HEK293 (cell line): ENCODE measurements around the gene NINL.
A peak's percentile ranks its signal among the peaks of the same experiment; 100 is the strongest.

Source experiments
- GLIS2 ChIP-seq: fragments of 450-650 bp; formaldehyde crosslinking; IDR thresholded peaks from 2 replicates; pipeline ENCODE4 v1.5.1; 2016; ENCODE audit warnings: missing biosample characterization, missing genetic modification characterization
- IKZF3 ChIP-seq: fragments of 450-650 bp; IDR thresholded peaks from 2 replicates; pipeline ENCODE4 v1.5.0; 2018; ENCODE audit warnings: missing biosample characterization, mild to moderate bottlenecking, missing genetic modification characterization, moderate library complexity
- KLF9 ChIP-seq: fragments of 450-650 bp; formaldehyde crosslinking; IDR thresholded peaks from 2 replicates; pipeline ENCODE4 v1.5.1; 2016; ENCODE audit warnings: missing biosample characterization, missing genetic modification characterization, low read depth
- MZF1 ChIP-seq: fragments of 450-650 bp; formaldehyde crosslinking; IDR thresholded peaks from 2 replicates; pipeline ENCODE4 v1.5.1; 2017; ENCODE audit warnings: missing biosample characterization, missing genetic modification characterization, borderline replicate concordance
- PRDM1 ChIP-seq: fragments of 450-650 bp; formaldehyde crosslinking; IDR thresholded peaks from 2 replicates; pipeline ENCODE4; 2016; ENCODE audit warnings: missing biosample characterization, missing genetic modification characterization
- WT1 ChIP-seq: fragments of 450-650 bp; formaldehyde crosslinking; IDR thresholded peaks from 2 replicates; pipeline ENCODE4 v1.5.1; 2016; ENCODE audit warnings: missing biosample characterization, missing genetic modification characterization
- ZNF112 ChIP-seq: fragments of 450-650 bp; formaldehyde crosslinking; IDR thresholded peaks from 2 replicates; pipeline ENCODE4 v1.5.0; 2017; ENCODE audit warnings: missing biosample characterization, missing genetic modification characterization
- ZNF146 ChIP-seq: fragments of 450-650 bp; formaldehyde crosslinking; IDR thresholded peaks from 2 replicates; pipeline ENCODE4 v1.5.1; 2016; ENCODE audit warnings: missing biosample characterization, missing genetic modification characterization
- ZNF175 ChIP-seq: fragments of 450-650 bp; formaldehyde crosslinking; IDR thresholded peaks from 2 replicates; pipeline ENCODE4 v1.5.1; 2016; ENCODE audit warnings: missing biosample characterization, missing genetic modification characterization
- ZNF335 ChIP-seq: fragments of 450-650 bp; formaldehyde crosslinking; conservative IDR thresholded peaks from 2 replicates; pipeline ENCODE4 v1.5.1; 2016; ENCODE audit warnings: missing biosample characterization, missing genetic modification characterization
- ZNF350 ChIP-seq: fragments of 450-650 bp; formaldehyde crosslinking; IDR thresholded peaks from 2 replicates; pipeline ENCODE4 v1.5.0; 2017; ENCODE audit warnings: missing biosample characterization, mild to moderate bottlenecking, missing genetic modification characterization
- ZNF426 ChIP-seq: fragments of 450-650 bp; formaldehyde crosslinking; IDR thresholded peaks from 2 replicates; pipeline ENCODE4 v1.5.1; 2017; ENCODE audit warnings: missing biosample characterization, missing genetic modification characterization, mild to moderate bottlenecking, inconsistent platforms, moderate library complexity
- ZNF510 ChIP-seq: fragments of 450-650 bp; formaldehyde crosslinking; IDR thresholded peaks from 2 replicates; pipeline ENCODE4 v1.5.1; 2018; ENCODE audit warnings: mild to moderate bottlenecking, missing genetic modification characterization, missing biosample characterization; ENCODE audit not compliant: insufficient replicate concordance
- ZNF654 ChIP-seq: fragments of 450-650 bp; formaldehyde crosslinking; IDR thresholded peaks from 2 replicates; pipeline ENCODE4 v1.5.1; 2016; ENCODE audit warnings: low read depth, missing biosample characterization, missing genetic modification characterization
- ZNF677 ChIP-seq: fragments of 450-650 bp; IDR thresholded peaks from 2 replicates; pipeline ENCODE4 v1.5.0; 2018; ENCODE audit warnings: missing biosample characterization, mild to moderate bottlenecking, missing genetic modification characterization, moderate library complexity
- ZNF776 ChIP-seq: fragments of 450-650 bp; formaldehyde crosslinking; IDR thresholded peaks from 2 replicates; pipeline ENCODE4 v1.5.0; 2017; ENCODE audit warnings: missing biosample characterization, missing genetic modification characterization, borderline replicate concordance
- ZNF791 ChIP-seq: fragments of 450-650 bp; formaldehyde crosslinking; IDR thresholded peaks from 2 replicates; pipeline ENCODE4 v1.5.1; 2016; ENCODE audit warnings: missing biosample characterization, missing genetic modification characterization
- ZXDB ChIP-seq: fragments of 450-650 bp; formaldehyde crosslinking; IDR thresholded peaks from 2 replicates; pipeline ENCODE4 v1.5.1; 2016; ENCODE audit warnings: missing biosample characterization, missing genetic modification characterization
- TF ChIP-seq, protein P1 (sequence below): fragments of 450-650 bp; formaldehyde crosslinking; IDR thresholded peaks from 2 replicates; pipeline ENCODE4 v1.5.1; 2016; ENCODE audit warnings: missing biosample characterization, missing genetic modification characterization
- TF ChIP-seq, protein P2 (sequence below): fragments of 450-650 bp; formaldehyde crosslinking; IDR thresholded peaks from 2 replicates; pipeline ENCODE4 v1.5.1; 2017; ENCODE audit warnings: missing biosample characterization, missing genetic modification characterization
- TF ChIP-seq, protein P3 (sequence below): fragments of 450-650 bp; formaldehyde crosslinking; IDR thresholded peaks from 2 replicates; pipeline ENCODE4 v1.5.1; 2016; ENCODE audit warnings: missing biosample characterization, missing genetic modification characterization
- TF ChIP-seq, protein P4 (sequence below): fragments of 450-650 bp; formaldehyde crosslinking; IDR thresholded peaks from 2 replicates; pipeline ENCODE4 v1.5.1; 2016; ENCODE audit warnings: missing biosample characterization, missing genetic modification characterization
- TF ChIP-seq, protein P5 (sequence below): fragments of 450-650 bp; formaldehyde crosslinking; IDR thresholded peaks from 2 replicates; pipeline ENCODE4 v1.5.1; 2016; ENCODE audit warnings: missing biosample characterization, missing genetic modification characterization
- TF ChIP-seq, protein P6 (sequence below): fragments of 450-650 bp; formaldehyde crosslinking; IDR thresholded peaks from 2 replicates; pipeline ENCODE4 v1.5.1; 2016; ENCODE audit warnings: missing biosample characterization, missing genetic modification characterization
- TF ChIP-seq, protein P7 (sequence below): fragments of 450-650 bp; formaldehyde crosslinking; IDR thresholded peaks from 2 replicates; pipeline ENCODE4 v1.5.1; 2016; ENCODE audit warnings: missing biosample characterization, missing genetic modification characterization, low read depth

NINL gene

DNA sequence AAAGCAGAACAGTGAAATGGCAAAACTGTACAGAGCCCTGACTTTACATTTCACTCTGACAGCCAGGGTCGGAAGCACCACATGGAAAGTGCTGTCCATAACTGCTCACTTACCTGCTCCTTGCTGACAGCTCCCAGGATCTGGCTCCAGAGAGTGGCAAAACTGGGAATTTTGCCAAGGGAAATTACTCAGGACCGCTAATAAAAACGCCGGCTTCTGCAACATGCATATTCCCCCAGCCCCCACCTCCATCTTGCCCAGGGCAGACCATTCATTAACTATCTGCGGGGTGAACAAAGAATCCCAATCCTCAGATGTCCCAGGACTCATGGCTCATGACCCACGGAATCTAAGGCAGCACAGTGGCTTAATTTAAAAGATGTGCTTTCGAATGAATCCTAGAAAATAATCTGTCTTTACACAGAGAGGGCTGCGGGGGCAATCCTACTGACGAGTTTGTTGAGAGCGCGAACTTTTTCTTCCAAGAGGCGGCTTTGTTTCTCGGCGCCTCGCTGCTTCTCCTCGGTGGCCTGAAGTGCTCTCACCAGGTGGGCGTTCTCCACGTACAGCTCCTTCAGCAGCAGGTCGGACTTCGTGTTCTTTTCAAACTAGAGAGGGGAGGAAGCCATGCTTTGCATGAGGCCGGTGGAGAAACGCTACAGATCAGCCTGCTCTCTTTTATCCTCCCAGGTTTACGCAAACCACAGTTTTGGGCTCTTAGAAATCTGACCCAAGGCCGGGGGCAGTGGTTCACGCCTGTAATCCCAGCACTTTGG, 132.1 kb downstream of the NINL start (continued):
- TF ChIP-seq ZNF426 (tag by site-specific recombination) (no peak), ZNF350 (tag by site-specific recombination) (no peak), ZNF677 (no peak), GLIS2 (tag by site-specific recombination) (no peak), MZF1 (tag by site-specific recombination) (0 out of 2 replicates have a peak, but pooled peaks have one; percentile 41), ZNF776 (tag by site-specific recombination) (no peak), ZNF175 (no peak), ZNF791 (no peak), ZNF335 (tag by site-specific recombination) (no peak), ZNF112 (no peak), ZXDB (tag by site-specific recombination) (0 out of 2 replicates have a peak, but pooled peaks have one; percentile 31), PRDM1 (tag by site-specific recombination) (0 out of 2 replicates have a peak, but pooled peaks have one; percentile 6), IKZF3 (tag by site-specific recombination) (peak; percentile 44; the same call in 1 of the 2 replicates), WT1 (no peak), ZNF146 (tag by site-specific recombination) (no peak), KLF9 (tag by site-specific recombination) (no peak), ZNF654 (no peak), ZNF510 (tag by site-specific recombination) (no peak)
- TF ChIP-seq, protein P1, sequence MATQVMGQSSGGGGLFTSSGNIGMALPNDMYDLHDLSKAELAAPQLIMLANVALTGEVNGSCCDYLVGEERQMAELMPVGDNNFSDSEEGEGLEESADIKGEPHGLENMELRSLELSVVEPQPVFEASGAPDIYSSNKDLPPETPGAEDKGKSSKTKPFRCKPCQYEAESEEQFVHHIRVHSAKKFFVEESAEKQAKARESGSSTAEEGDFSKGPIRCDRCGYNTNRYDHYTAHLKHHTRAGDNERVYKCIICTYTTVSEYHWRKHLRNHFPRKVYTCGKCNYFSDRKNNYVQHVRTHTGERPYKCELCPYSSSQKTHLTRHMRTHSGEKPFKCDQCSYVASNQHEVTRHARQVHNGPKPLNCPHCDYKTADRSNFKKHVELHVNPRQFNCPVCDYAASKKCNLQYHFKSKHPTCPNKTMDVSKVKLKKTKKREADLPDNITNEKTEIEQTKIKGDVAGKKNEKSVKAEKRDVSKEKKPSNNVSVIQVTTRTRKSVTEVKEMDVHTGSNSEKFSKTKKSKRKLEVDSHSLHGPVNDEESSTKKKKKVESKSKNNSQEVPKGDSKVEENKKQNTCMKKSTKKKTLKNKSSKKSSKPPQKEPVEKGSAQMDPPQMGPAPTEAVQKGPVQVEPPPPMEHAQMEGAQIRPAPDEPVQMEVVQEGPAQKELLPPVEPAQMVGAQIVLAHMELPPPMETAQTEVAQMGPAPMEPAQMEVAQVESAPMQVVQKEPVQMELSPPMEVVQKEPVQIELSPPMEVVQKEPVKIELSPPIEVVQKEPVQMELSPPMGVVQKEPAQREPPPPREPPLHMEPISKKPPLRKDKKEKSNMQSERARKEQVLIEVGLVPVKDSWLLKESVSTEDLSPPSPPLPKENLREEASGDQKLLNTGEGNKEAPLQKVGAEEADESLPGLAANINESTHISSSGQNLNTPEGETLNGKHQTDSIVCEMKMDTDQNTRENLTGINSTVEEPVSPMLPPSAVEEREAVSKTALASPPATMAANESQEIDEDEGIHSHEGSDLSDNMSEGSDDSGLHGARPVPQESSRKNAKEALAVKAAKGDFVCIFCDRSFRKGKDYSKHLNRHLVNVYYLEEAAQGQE, result peak; percentile 56
- TF ChIP-seq, protein P2, sequence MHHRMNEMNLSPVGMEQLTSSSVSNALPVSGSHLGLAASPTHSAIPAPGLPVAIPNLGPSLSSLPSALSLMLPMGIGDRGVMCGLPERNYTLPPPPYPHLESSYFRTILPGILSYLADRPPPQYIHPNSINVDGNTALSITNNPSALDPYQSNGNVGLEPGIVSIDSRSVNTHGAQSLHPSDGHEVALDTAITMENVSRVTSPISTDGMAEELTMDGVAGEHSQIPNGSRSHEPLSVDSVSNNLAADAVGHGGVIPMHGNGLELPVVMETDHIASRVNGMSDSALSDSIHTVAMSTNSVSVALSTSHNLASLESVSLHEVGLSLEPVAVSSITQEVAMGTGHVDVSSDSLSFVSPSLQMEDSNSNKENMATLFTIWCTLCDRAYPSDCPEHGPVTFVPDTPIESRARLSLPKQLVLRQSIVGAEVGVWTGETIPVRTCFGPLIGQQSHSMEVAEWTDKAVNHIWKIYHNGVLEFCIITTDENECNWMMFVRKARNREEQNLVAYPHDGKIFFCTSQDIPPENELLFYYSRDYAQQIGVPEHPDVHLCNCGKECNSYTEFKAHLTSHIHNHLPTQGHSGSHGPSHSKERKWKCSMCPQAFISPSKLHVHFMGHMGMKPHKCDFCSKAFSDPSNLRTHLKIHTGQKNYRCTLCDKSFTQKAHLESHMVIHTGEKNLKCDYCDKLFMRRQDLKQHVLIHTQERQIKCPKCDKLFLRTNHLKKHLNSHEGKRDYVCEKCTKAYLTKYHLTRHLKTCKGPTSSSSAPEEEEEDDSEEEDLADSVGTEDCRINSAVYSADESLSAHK (tag by site-specific recombination), result peak; percentile 16; the same call in 1 of the 2 replicates
- TF ChIP-seq, protein P3, sequence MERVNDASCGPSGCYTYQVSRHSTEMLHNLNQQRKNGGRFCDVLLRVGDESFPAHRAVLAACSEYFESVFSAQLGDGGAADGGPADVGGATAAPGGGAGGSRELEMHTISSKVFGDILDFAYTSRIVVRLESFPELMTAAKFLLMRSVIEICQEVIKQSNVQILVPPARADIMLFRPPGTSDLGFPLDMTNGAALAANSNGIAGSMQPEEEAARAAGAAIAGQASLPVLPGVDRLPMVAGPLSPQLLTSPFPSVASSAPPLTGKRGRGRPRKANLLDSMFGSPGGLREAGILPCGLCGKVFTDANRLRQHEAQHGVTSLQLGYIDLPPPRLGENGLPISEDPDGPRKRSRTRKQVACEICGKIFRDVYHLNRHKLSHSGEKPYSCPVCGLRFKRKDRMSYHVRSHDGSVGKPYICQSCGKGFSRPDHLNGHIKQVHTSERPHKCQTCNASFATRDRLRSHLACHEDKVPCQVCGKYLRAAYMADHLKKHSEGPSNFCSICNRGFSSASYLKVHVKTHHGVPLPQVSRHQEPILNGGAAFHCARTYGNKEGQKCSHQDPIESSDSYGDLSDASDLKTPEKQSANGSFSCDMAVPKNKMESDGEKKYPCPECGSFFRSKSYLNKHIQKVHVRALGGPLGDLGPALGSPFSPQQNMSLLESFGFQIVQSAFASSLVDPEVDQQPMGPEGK (tag by site-specific recombination), result peak; percentile 77
- TF ChIP-seq, protein P4, sequence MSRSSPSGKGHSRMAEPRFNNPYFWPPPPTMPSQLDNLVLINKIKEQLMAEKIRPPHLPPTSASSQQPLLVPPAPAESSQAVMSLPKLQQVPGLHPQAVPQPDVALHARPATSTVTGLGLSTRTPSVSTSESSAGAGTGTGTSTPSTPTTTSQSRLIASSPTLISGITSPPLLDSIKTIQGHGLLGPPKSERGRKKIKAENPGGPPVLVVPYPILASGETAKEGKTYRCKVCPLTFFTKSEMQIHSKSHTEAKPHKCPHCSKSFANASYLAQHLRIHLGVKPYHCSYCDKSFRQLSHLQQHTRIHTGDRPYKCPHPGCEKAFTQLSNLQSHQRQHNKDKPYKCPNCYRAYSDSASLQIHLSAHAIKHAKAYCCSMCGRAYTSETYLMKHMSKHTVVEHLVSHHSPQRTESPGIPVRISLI (tag by site-specific recombination), result no peak
- TF ChIP-seq, protein P5, sequence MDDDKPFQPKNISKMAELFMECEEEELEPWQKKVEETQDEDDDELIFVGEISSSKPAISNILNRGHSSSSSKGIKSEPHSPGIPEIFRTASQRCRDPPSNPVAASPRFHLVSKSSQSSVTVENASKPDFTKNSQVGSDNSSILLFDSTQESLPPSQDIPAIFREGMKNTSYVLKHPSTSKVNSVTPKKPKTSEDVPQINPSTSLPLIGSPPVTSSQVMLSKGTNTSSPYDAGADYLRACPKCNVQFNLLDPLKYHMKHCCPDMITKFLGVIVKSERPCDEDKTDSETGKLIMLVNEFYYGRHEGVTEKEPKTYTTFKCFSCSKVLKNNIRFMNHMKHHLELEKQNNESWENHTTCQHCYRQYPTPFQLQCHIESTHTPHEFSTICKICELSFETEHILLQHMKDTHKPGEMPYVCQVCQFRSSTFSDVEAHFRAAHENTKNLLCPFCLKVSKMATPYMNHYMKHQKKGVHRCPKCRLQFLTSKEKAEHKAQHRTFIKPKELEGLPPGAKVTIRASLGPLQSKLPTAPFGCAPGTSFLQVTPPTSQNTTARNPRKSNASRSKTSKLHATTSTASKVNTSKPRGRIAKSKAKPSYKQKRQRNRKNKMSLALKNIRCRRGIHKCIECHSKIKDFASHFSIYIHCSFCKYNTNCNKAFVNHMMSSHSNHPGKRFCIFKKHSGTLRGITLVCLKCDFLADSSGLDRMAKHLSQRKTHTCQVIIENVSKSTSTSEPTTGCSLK (tag by site-specific recombination), result no peak
- TF ChIP-seq, protein P6, sequence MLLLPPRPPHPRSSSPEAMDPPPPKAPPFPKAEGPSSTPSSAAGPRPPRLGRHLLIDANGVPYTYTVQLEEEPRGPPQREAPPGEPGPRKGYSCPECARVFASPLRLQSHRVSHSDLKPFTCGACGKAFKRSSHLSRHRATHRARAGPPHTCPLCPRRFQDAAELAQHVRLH (tag by site-specific recombination), result no peak
- TF ChIP-seq, protein P7, sequence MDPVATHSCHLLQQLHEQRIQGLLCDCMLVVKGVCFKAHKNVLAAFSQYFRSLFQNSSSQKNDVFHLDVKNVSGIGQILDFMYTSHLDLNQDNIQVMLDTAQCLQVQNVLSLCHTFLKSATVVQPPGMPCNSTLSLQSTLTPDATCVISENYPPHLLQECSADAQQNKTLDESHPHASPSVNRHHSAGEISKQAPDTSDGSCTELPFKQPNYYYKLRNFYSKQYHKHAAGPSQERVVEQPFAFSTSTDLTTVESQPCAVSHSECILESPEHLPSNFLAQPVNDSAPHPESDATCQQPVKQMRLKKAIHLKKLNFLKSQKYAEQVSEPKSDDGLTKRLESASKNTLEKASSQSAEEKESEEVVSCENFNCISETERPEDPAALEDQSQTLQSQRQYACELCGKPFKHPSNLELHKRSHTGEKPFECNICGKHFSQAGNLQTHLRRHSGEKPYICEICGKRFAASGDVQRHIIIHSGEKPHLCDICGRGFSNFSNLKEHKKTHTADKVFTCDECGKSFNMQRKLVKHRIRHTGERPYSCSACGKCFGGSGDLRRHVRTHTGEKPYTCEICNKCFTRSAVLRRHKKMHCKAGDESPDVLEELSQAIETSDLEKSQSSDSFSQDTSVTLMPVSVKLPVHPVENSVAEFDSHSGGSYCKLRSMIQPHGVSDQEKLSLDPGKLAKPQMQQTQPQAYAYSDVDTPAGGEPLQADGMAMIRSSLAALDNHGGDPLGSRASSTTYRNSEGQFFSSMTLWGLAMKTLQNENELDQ (tag by site-specific recombination), result no peak
